GM12873 (cell line): ENCODE measurements around the gene FBXL14.

Experiments used
- TF ChIP-seq, protein P1 (sequence below): IDR thresholded peaks from 2 replicates; pipeline ENCODE4 v1.5.1; 2012; ENCODE audit warnings: low read depth, mild to moderate bottlenecking, moderate library complexity, low read length, control low read depth; ENCODE audit not compliant: insufficient read depth; ENCODE audit errors: missing control alignments

FBXL14 gene

GRCh38 chr12:1533205-1533601, 61.2 kb downstream of the FBXL14 start:
- TF ChIP-seq, protein P1, sequence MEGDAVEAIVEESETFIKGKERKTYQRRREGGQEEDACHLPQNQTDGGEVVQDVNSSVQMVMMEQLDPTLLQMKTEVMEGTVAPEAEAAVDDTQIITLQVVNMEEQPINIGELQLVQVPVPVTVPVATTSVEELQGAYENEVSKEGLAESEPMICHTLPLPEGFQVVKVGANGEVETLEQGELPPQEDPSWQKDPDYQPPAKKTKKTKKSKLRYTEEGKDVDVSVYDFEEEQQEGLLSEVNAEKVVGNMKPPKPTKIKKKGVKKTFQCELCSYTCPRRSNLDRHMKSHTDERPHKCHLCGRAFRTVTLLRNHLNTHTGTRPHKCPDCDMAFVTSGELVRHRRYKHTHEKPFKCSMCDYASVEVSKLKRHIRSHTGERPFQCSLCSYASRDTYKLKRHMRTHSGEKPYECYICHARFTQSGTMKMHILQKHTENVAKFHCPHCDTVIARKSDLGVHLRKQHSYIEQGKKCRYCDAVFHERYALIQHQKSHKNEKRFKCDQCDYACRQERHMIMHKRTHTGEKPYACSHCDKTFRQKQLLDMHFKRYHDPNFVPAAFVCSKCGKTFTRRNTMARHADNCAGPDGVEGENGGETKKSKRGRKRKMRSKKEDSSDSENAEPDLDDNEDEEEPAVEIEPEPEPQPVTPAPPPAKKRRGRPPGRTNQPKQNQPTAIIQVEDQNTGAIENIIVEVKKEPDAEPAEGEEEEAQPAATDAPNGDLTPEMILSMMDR: peak; percentile 52

DNA sequence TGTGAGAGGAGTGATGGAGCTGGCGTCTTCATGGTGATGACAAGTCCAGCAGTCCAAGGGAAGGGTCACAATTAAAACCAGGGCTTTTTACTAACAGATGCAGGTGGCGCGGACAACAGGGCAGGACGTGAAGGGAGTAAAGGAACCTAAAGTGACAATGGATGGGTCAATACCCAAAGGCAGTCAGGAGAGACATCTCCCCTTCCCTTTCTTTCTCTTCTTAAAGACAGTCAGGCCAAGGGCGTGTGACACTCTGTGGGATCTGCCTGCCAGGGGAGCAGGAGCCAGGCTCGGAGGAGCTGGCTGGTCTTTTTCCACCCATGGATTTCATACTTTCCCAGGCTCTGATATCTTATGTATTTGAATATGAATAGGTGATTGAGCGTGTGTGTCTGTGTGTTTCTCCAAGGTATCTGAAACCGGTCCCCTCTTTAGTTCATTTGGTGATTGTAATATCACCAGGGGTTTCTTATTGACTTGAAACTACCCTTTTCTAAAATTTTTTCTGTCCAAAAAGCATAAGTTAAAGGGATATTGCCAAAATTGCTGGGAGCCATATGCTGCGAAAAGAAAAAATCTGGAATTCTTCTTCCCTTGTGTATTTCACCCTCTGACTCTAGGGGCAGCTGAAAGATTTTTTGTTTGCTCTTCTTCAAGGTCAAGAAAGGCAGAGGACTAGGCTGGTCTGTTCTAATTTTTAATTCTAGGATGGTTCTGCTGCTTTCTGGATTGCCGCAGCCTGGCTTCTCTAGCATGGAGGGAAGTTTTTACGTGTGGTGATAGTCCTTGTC, 61.8 kb downstream of the FBXL14 start:
- TF ChIP-seq, protein P1: peak; percentile 7

GRCh38 chr12:1531654-1532374, 62.6 kb downstream of the FBXL14 start:
- TF ChIP-seq, protein P1: no peak

DNA sequence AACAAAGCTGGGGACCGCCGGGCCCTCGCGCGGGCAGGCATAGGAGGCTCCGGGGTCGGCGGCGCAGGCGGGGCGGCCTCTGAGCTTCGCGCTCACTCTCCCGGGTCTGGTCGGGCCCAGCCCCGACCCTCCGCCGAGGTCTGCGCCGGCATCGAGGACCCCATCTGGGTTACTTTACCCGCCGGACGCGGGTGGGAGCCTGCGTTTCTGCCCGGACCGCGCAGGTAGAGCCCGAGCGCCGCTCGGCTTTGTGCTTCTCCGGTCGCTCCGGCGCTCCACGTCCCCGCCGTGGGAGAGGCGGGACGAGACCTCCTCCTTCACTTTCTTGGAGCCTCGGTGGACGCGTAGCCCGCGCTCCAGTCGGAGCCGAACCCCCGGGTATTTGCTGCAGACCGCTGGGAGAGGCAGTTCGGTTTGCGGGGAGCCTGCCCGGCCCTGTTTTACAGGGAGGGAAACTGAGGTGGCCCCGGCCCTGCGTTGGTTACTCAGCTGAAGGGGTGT, 63.2 kb downstream of the FBXL14 start:
- TF ChIP-seq, protein P1: no peak

DNA sequence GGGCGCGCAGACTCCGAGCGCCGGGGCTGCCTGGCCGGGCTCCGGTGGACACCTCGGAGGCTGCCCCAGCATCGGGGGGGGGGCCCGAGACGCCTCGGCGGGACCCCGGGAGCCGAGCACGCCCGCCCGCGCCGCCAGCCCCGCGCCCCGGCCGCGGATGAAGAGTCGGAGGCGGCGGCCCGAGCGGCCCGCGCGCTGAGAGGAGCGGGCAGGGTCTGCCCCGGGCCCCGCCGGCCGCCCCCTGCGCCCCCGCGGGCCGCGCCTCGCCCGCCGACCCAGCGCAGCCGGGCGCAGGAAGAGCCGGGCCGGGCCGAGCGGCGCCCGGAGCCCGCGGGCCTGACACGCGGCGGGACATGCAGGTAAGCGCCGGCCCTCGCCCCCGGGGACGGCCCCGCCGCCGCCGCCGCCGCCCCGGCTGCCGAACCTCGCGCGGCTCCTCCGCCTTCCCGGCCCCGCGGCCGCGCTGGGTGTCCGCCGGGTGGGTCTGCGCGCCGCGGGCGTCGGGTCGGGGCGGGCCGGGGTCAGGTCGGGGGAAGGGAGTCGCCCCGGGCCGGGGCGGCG, 63.7 kb downstream of the FBXL14 start:
- TF ChIP-seq, protein P1: no peak

DNA sequence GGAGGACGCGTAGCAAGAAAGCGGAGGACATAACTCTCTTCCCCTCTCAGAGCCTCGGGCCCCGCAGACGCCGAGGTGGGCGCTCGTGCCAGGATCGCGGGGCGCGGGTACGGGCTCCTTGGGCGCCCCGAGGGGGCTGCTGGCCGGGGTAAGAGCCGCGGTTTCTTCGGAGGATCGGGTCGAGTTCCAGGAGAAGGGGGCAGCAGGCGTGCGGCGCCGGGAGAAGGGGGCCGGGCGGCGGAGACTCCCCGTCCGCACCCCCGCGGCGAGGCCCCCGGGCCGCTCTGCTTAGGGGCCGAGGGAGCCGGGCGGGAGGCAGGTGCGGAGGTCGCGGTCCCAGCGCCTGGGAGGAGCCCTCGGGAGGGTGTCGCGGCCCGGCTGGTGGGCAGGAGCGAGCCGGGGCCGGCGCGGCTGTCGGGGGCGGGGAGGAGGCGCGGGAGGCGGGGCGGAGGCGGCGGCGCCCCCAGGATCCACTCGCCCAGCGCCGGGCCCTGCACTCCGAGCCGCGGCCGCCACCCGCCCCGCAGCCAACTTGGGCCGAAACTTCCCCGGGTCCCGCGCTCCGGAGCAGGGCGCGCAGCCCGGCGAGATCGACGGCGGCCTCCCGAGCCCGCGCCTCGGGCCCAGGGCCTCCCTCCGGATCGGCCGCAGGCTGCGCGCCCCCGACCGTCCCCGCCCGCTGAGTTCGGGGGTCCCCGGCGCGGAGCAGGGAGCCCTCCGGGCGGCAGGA, 64.4 kb downstream of the FBXL14 start:
- TF ChIP-seq, protein P1: no peak
